ENCODE data around the gene USP27X. TPM values are rescaled to one million over a fixed set of nuclear protein-coding genes. Genes with fewer than 3 reads are reported as not detected.

Gene USP27X
- total and polyA plus RNA-seq, 2 donors (not counting 1 experiment from before 2014, with no cell fraction given), result 2.6 to 3.0 TPM

DNA sequence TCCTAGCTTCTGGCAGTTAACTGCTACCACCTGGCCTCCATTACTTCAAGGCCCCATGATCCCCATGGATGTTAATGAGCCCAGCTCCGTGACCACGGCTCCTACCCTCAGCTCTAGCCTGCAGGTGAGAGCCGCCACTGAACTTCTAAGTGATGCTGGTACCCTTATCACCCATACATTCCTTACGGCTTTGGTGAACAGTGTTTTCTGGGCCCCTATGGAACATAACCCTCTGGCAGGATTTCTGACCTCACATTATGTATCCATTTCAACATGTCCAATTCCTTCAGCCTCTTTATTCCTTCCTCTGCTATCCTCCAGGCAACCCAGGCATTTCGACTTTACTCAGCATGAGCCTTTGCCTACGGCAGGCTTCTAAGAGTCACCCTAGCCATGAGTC, 25.6 kb upstream of the USP27X start:
- Histone ChIP-seq H3K4me2 (ENCODE audit: extremely low read depth, insufficient read depth, low read length) (no peak overlapping the region), H2AFZ (ENCODE audit: low read length) (no peak overlapping the region), H4K20me1 (ENCODE audit: control insufficient read depth, extremely low read depth, insufficient read depth, low read length) (no peaks in the 10 kb centered on the region), H3K27ac (ENCODE audit: insufficient read depth, low read length) (no peak overlapping the region), H3K4me1 (ENCODE audit: control insufficient read depth, extremely low read depth, insufficient read depth, low read length) (no peaks in the 10 kb centered on the region), H3K9me3 (ENCODE audit: control insufficient read depth, insufficient read depth, low read depth, low read length) (no peaks in the 10 kb centered on the region), H3K4me3 (replicated peaks in 1 of 4; ENCODE audit: control extremely low read depth in 1 of 4, insufficient read depth in 1 of 4, low read depth in 3 of 4, low read length in 4 of 4) (no peak overlapping the region), H3K27me3 (ENCODE audit: control insufficient read depth, insufficient read depth, low read length) (no peaks in the 10 kb centered on the region), H3K36me3 (ENCODE audit: control insufficient read depth, insufficient read depth, low read length) (no peaks in the 10 kb centered on the region), H3K79me2 (ENCODE audit: control insufficient read depth, insufficient read depth, low read length) (no peaks in the 10 kb centered on the region), H3K9ac (ENCODE audit: insufficient read depth, low read length) (no peak overlapping the region)
- DNase-seq (ENCODE audit: low read depth in 2 of 2), result no peak
- TF ChIP-seq, protein P1, sequence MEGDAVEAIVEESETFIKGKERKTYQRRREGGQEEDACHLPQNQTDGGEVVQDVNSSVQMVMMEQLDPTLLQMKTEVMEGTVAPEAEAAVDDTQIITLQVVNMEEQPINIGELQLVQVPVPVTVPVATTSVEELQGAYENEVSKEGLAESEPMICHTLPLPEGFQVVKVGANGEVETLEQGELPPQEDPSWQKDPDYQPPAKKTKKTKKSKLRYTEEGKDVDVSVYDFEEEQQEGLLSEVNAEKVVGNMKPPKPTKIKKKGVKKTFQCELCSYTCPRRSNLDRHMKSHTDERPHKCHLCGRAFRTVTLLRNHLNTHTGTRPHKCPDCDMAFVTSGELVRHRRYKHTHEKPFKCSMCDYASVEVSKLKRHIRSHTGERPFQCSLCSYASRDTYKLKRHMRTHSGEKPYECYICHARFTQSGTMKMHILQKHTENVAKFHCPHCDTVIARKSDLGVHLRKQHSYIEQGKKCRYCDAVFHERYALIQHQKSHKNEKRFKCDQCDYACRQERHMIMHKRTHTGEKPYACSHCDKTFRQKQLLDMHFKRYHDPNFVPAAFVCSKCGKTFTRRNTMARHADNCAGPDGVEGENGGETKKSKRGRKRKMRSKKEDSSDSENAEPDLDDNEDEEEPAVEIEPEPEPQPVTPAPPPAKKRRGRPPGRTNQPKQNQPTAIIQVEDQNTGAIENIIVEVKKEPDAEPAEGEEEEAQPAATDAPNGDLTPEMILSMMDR (conservative IDR thresholded peaks at IDR 0.05 in 1 of 2, IDR thresholded peaks at IDR 0.05 in 1 of 2; ENCODE audit: low read depth in 1 of 2, low read length in 2 of 2), result no peak

DNA sequence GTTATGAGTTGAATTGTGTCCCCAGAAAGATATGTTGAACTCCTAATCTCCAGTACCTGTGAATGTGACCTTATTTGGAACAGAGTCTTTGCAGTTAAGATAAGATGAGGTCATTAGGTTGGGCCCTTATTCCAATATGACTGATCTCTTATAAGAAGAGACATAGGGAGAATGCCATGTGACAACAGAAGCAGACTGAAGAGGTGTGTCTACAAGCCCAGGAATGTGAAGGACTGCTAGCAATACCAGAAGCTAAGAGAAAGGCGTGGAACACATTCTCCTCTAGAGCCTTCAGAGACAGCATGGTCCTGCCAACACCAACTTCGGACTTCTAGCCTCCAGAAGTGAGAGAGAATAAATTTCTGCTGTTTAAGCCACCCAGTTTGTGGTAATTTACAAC, 22.5 kb upstream of the USP27X start:
- H3K27me3 ChIP-seq (ENCODE audit: control insufficient read depth, insufficient read depth, low read length), result no peaks in the 10 kb centered on the region
- no peaks in the 10 kb centered on the region for H3K9me3 ChIP-seq (ENCODE audit: control insufficient read depth, insufficient read depth, low read depth, low read length)
- no peak overlapping the region for H2AFZ ChIP-seq (ENCODE audit: low read length)
- TF ChIP-seq EZH2 (IDR thresholded peaks at IDR 0.05; ENCODE audit: low read length, missing control alignments), result no peak
- TF ChIP-seq, protein P1 (conservative IDR thresholded peaks at IDR 0.05 in 1 of 2, IDR thresholded peaks at IDR 0.05 in 1 of 2; ENCODE audit: low read depth in 1 of 2, low read length in 2 of 2), result no peak
- H3K9ac ChIP-seq (ENCODE audit: insufficient read depth, low read length), result no peak overlapping the region
- no peaks in the 10 kb centered on the region for H4K20me1 ChIP-seq (ENCODE audit: control insufficient read depth, extremely low read depth, insufficient read depth, low read length)
- no peak for DNase-seq (ENCODE audit: low read depth in 2 of 2)
- no peak overlapping the region for H3K4me2 ChIP-seq (ENCODE audit: extremely low read depth, insufficient read depth, low read length)
- H3K27ac ChIP-seq (ENCODE audit: insufficient read depth, low read length), result no peak overlapping the region
- H3K36me3 ChIP-seq (ENCODE audit: control insufficient read depth, insufficient read depth, low read length), result no peaks in the 10 kb centered on the region
- no peaks in the 10 kb centered on the region for H3K4me1 ChIP-seq (ENCODE audit: control insufficient read depth, extremely low read depth, insufficient read depth, low read length)
- no peak overlapping the region for H3K4me3 ChIP-seq (replicated peaks in 1 of 4; ENCODE audit: control extremely low read depth in 1 of 4, insufficient read depth in 1 of 4, low read depth in 3 of 4, low read length in 4 of 4)
- no peaks in the 10 kb centered on the region for H3K79me2 ChIP-seq (ENCODE audit: control insufficient read depth, insufficient read depth, low read length)

DNA sequence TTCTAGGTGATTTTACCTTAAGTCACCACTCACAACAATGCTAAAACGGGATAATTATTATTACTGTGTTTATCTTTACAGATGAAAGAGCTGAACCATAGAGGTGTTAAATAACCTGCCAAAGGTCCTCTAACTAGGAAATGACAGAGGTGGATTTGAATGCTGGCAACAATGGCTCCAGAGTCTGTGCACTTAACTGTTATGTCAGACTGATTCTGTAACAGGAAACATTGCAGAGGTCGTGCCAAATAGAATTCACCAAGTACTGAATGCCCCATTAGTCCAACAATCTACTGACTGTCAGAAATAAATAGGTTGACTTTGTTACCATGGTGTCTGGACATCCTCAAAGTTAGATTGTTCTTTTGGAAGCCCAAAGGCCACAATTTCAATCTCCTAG, 20.9 kb upstream of the USP27X start:
- H3K4me2 ChIP-seq (ENCODE audit: extremely low read depth, insufficient read depth, low read length), result no peak overlapping the region
- H3K9ac ChIP-seq (ENCODE audit: insufficient read depth, low read length), result no peak overlapping the region
- H3K27me3 ChIP-seq (ENCODE audit: control insufficient read depth, insufficient read depth, low read length), result no peaks in the 10 kb centered on the region
- no peaks in the 10 kb centered on the region for H3K9me3 ChIP-seq (ENCODE audit: control insufficient read depth, insufficient read depth, low read depth, low read length)
- H3K36me3 ChIP-seq (ENCODE audit: control insufficient read depth, insufficient read depth, low read length), result no peaks in the 10 kb centered on the region
- no peaks in the 10 kb centered on the region for H3K79me2 ChIP-seq (ENCODE audit: control insufficient read depth, insufficient read depth, low read length)
- no peaks in the 10 kb centered on the region for H4K20me1 ChIP-seq (ENCODE audit: control insufficient read depth, extremely low read depth, insufficient read depth, low read length)
- no peak overlapping the region for H3K27ac ChIP-seq (ENCODE audit: insufficient read depth, low read length)
- no peak overlapping the region for H3K4me3 ChIP-seq (replicated peaks in 1 of 4; ENCODE audit: control extremely low read depth in 1 of 4, insufficient read depth in 1 of 4, low read depth in 3 of 4, low read length in 4 of 4)
- TF ChIP-seq EZH2 (IDR thresholded peaks at IDR 0.05; ENCODE audit: low read length, missing control alignments), result no peak
- no peak for DNase-seq (ENCODE audit: low read depth in 2 of 2)
- no peaks in the 10 kb centered on the region for H3K4me1 ChIP-seq (ENCODE audit: control insufficient read depth, extremely low read depth, insufficient read depth, low read length)
- H2AFZ ChIP-seq (ENCODE audit: low read length), result no peak overlapping the region
